Right atrium auricular region (tissue), 2 donors: Measurements from ENCODE around the gene CMAS. TPM values are rescaled to one million over a fixed set of nuclear protein-coding genes. Genes with fewer than 3 reads are reported as not detected.
A peak's percentile ranks its signal among the peaks of the same experiment; 100 is the strongest.
"Not testable (repeated sequence)": the region's sequence is repeated elsewhere in the genome, so short reads cannot be mapped to it uniquely, and the experiment has no call there.

Experiments used
- DNase-seq: peaks from one replicate; pipeline ENCODE4 v3.0.0-alpha.2; 2019; ENCODE audit warnings: low spot score
- H3K27ac ChIP-seq, 2 donors: fragments of 200-600 bp; sonication (generic); 1 replicate in 1 of 2; 2 replicates in 1 of 2; pipeline ENCODE4 v1.5.1; 2016 to 2019
- H3K27me3 ChIP-seq, 2 donors: fragments of 200-600 bp; sonication (generic); one replicate each; pipeline versions ENCODE4 v1.5.1 to v1.6.0; 2017 to 2019
- H3K36me3 ChIP-seq: fragments of 200-600 bp; sonication (generic); one replicate; pipeline ENCODE4 v1.5.1; 2016
- H3K4me1 ChIP-seq, 2 donors: fragments of 200-600 bp; sonication (generic); one replicate each; pipeline versions ENCODE4 v1.5.1 to v1.6.0; 2017 to 2019
- H3K4me3 ChIP-seq, 2 donors: fragments of 200-600 bp; sonication (generic); 1 replicate in 1 of 2; 2 replicates in 1 of 2; pipeline ENCODE4 v1.5.1; 2017 to 2019; ENCODE audit warnings: mild to moderate bottlenecking in 1 of 2, moderate library complexity in 1 of 2
- H3K9me3 ChIP-seq, 2 donors: fragments of 200-600 bp; sonication (generic); one replicate each; pipeline ENCODE4 v1.5.1; 2019
- total RNA-seq, 2 donors: library from RNA; depleted of rRNA; stranded (reverse); fragments of >200 nt; gene quantifications; one replicate each; pipeline ENCODE4 v1.1.0, GENCODE V29; 2016
- TF ChIP-seq, protein P1 (sequence below), 2 donors: fragments of 200-600 bp; sonication (generic); IDR thresholded peaks; one replicate each; pipeline ENCODE4 v1.5.1; 2019; ENCODE audit warnings: antibody characterized with exemption in 2 of 2

The CMAS gene
- total RNA-seq, 2 donors from 2014 or later, result 28.3 to 33.4 TPM

- no peaks in the 10 kb centered on the region for H3K27me3 ChIP-seq
- no peaks in the 10 kb centered on the region for H3K9me3 ChIP-seq
- no peak overlapping the region for H3K27ac ChIP-seq
- TF ChIP-seq, protein P1, sequence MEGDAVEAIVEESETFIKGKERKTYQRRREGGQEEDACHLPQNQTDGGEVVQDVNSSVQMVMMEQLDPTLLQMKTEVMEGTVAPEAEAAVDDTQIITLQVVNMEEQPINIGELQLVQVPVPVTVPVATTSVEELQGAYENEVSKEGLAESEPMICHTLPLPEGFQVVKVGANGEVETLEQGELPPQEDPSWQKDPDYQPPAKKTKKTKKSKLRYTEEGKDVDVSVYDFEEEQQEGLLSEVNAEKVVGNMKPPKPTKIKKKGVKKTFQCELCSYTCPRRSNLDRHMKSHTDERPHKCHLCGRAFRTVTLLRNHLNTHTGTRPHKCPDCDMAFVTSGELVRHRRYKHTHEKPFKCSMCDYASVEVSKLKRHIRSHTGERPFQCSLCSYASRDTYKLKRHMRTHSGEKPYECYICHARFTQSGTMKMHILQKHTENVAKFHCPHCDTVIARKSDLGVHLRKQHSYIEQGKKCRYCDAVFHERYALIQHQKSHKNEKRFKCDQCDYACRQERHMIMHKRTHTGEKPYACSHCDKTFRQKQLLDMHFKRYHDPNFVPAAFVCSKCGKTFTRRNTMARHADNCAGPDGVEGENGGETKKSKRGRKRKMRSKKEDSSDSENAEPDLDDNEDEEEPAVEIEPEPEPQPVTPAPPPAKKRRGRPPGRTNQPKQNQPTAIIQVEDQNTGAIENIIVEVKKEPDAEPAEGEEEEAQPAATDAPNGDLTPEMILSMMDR (IDR thresholded peaks at IDR 0.05), result no peak
- no peak overlapping the region for H3K4me3 ChIP-seq
- DNase-seq, result no peak
- H3K4me1 ChIP-seq, result no peaks in the 10 kb centered on the region
- H3K36me3 ChIP-seq, result no peaks in the 10 kb centered on the region
Observed at GRCh38 chr12:22014041-22014782, 31.8 kb upstream of the CMAS start.

- H3K27me3 ChIP-seq, result no peaks in the 10 kb centered on the region
- H3K4me1 ChIP-seq, result no peaks in the 10 kb centered on the region
- no peaks in the 10 kb centered on the region for H3K36me3 ChIP-seq
- H3K4me3 ChIP-seq, result no peak overlapping the region
- no peak overlapping the region for H3K27ac ChIP-seq
- TF ChIP-seq, protein P1 (IDR thresholded peaks at IDR 0.05), result no peak
- H3K9me3 ChIP-seq, result no peaks in the 10 kb centered on the region
- no peak for DNase-seq
Observed at GRCh38 chr12:22014783-22015144, 31.3 kb upstream of the CMAS start.

DNA sequence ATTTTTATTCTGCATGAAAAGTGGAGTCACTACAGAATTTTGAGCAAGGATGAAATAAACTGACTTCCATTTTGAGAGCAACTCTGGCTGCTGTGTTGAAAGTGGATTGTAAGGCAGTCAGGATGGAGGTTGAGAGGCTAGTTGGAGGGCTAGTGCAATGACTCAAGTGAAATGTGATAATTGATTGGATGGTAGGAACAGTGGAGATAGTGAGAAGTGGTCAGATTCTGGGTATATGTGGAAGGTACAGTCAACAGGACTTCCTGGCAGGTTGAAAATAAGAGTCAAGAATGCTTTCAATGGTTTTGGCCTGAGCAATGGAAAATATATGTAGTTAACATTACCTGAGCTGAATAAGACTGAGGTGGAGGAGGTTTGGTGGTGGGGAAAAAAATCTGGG is 29.0 kb upstream of the CMAS start:
- Histone ChIP-seq H3K9me3 (no peaks in the 10 kb centered on the region), H3K27ac (no peak overlapping the region), H3K4me3 (no peak overlapping the region), H3K36me3 (no peaks in the 10 kb centered on the region), H3K27me3 (no peaks in the 10 kb centered on the region), H3K4me1 (no peaks in the 10 kb centered on the region)
- TF ChIP-seq, protein P1 (IDR thresholded peaks at IDR 0.05), result no peak
- no peak for DNase-seq

- H3K27me3 ChIP-seq, result no peaks in the 10 kb centered on the region
- no peak for DNase-seq
- H3K36me3 ChIP-seq, result no peaks in the 10 kb centered on the region
- H3K4me3 ChIP-seq, result no peak overlapping the region
- TF ChIP-seq, protein P1 (IDR thresholded peaks at IDR 0.05), result peak; percentile 25 to 66
- no peaks in the 10 kb centered on the region for H3K9me3 ChIP-seq
- H3K27ac ChIP-seq, result no peak overlapping the region
- no peaks in the 10 kb centered on the region for H3K4me1 ChIP-seq
Observed at GRCh38 chr12:22018860-22019259, 27.2 kb upstream of the CMAS start.

DNA sequence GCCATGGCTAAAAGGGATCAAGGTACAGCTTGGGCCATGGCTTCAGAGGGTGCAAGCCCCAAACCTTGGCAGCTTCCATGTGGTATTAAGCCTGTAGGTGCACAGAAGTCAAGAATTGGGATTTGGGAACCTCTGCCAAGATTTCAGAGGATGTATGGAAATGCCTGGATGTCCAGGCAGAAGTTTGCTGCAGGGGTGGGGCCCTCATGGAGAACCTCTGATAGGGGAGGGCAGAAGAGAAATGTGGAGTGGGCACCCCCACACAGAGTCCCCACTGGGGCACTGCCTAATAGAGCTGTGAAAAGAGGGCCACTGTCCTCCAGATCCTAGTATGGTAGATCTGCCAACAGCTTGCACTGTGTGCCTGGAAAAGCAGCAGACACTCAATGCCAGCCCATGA is 22.5 kb upstream of the CMAS start:
- H3K27ac ChIP-seq, H3K36me3 ChIP-seq, H3K27me3 ChIP-seq, H3K9me3 ChIP-seq, H3K4me3 ChIP-seq, DNase-seq, H3K4me1 ChIP-seq: not testable (repeated sequence)

- no peak for DNase-seq
- TF ChIP-seq, protein P1 (IDR thresholded peaks at IDR 0.05), result no peak
- no peaks in the 10 kb centered on the region for H3K27me3 ChIP-seq
- H3K36me3 ChIP-seq, result no peaks in the 10 kb centered on the region
- no peak overlapping the region for H3K4me3 ChIP-seq
- peaks cover 0 to 4% of the 10 kb centered on the region in 2 donors for H3K4me1 ChIP-seq
- no peak overlapping the region for H3K27ac ChIP-seq
- H3K9me3 ChIP-seq, result no peaks in the 10 kb centered on the region
Observed at GRCh38 chr12:22029491-22029890, 16.5 kb upstream of the CMAS start.
